NCI-H1417 (cell line): ENCODE results near the gene STYK1.
A peak's percentile ranks its signal among the peaks of the same experiment; 100 is the strongest.
"Not testable (repeated sequence)": the region's sequence is repeated elsewhere in the genome, so short reads cannot be mapped to it uniquely, and the experiment has no call there.

Experiments
- DNase-seq, 3 experiments: peaks; one replicate each; lab custom pipeline; 2025; lab: John Stamatoyannopoulos, UW

STYK1 gene

GRCh38 chr12:10689146-10689545 is 15.3 kb upstream of the STYK1 start:
- DNase-seq, result no peak

DNA sequence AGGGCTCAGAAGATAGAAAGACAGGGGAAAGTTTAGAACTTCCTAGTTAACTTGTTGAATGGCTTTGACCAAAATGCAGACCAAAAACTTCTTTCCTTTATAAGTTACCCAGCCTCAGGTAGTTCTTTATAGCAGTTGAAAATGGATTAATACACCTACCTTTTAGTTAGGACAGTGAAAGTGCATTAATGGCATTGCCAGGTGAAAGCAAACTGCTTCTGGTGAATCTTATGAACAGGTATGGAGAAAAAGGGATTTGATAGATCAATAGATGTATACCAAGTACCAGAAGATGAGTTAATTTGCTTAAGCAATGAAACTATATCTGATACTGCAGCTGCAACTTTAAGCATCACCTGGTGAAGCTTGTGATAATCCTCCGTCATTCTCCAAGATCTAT is 14.2 kb upstream of the STYK1 start:
- no peak for DNase-seq

DNA sequence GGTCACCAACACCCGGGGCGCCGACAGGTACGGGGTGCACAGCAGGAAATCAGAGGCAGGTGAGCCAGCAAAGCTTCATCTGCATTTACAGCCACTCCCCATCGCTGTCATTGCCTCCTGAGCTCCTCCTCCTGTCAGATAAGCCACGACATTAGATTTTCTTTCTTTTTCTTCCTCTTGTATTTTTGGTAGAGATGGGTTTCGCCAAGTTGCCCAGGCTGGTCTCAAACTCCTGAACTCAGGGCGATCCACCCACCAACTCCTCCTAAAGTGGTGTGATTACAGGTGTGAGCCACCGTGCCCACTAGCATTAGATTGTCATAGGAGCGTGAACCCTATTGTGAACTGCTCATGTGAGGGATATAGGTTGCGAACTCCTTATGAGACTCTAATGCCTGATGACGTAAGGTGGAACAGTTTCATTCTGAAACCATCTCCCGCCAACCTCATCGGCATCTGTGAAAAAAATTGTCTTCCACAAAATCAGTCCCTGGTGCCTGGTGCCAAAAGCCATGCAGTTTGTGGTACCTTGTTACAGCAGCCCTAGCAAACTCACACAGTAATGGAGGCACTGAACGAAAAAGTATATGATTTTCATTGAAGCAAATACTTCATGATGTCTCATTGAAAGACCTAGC is 1.5 kb downstream of the STYK1 start:
- DNase-seq, result no peak

DNA sequence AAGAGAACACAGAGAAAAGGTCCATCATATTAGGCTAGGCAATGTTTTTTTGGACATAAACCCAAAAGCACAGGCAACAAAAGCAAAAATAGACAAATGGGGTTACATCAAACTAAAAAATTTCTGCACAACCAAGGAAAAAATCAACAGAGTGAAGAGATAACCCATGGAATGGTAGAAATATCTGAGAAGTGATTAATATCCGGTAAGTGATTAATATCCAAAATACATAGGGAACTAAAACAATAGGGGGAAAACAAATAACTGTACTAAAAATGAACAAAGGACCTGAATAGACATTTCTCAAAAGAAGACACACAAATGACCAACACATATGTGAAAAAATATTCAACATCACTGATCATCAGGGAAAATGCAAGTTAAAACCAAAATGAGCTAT is 4.3 kb downstream of the STYK1 start:
- DNase-seq, result no peak

DNA sequence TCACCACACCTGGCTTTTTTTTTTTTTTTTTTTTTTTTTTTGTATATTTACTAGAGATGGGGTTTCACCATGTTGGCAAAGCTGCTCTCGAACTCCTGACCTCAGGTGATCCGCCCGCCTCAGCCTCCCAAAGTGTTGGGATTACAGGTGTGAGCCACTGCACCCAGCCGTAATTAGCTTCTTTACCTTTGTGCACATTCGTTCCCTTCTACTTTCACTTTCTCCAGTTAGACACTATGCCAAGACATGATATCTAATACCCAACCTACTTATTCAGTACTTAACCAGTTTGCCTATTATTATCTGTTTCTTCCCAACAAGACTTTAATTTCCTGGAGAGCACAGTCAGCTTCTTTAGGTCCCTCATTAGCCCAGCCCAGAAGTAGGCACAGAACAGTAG is 5.3 kb downstream of the STYK1 start:
- DNase-seq, result no peak

- no peak for DNase-seq
These were observed 6.3 kb downstream of the STYK1 start for GRCh38 chr12:10667581-10667980.

DNA sequence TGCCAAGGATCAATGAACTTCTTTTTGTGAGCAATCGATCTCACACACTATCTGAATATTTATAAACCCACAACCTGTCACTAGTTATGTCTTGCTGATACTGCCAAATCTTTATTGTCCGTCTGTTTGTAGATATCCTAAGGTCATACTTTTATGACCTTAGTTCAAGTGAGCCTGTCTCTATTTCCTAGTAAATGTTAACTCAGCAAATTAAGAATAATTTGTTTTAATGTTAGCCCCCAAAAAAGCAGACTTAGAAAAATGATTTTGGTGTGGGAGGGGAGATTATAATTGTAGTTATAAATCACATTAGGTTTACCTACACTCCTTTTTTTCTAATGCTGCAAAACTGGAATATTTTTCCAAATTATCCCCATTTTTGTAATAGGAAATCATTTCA is 9.4 kb downstream of the STYK1 start:
- no peak for DNase-seq

- no peak for DNase-seq
These were observed 10.0 kb downstream of the STYK1 start for GRCh38 chr12:10663869-10664268.

GRCh38 chr12:10661338-10661737 is 12.5 kb downstream of the STYK1 start:
- DNase-seq, result no peak

- no peak for DNase-seq
These were observed 19.8 kb downstream of the STYK1 start for GRCh38 chr12:10654003-10654402.

GRCh38 chr12:10652192-10652591 is 21.7 kb downstream of the STYK1 start:
- DNase-seq, result no peak

DNA sequence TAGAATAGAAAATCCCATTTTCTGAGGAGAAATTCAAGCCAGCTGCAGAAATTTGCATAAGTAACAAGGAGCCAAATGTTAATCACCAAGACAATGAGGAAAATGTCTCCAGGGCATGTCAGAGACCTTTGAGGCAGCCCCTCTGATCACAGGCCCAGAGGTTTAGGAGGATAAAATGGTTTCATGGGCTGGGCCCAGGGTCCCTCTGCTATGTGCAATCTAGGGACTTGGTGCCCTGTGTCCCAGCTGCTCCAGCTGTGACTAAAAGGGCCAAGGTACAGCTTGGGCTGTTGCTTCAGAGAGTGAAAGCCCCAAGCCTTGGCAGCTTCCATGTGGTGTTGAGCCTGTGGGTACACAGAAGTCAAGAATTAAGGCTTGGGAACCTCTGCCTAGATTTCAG is 27.3 kb downstream of the STYK1 start:
- DNase-seq, result not testable (repeated sequence)

DNA sequence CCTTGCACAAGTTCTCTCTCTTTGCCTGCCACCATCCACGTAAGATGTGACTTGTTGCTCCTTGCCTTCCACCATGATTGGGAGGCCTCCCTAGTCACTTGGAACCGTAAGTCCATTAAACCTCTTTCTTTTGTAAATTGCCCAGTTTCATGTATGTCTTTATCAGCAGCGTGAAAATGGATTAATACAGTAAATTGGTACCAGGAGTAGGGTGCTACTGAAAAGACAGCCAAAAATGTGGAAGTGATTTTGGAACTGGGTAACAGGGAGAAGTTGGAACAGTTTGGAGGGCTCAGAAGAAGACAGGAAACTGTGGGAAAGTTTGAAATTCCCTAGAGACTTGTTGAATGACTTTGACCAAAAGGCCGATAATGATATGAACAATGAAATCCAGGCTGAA is 27.9 kb downstream of the STYK1 start:
- DNase-seq, result no peak

DNA sequence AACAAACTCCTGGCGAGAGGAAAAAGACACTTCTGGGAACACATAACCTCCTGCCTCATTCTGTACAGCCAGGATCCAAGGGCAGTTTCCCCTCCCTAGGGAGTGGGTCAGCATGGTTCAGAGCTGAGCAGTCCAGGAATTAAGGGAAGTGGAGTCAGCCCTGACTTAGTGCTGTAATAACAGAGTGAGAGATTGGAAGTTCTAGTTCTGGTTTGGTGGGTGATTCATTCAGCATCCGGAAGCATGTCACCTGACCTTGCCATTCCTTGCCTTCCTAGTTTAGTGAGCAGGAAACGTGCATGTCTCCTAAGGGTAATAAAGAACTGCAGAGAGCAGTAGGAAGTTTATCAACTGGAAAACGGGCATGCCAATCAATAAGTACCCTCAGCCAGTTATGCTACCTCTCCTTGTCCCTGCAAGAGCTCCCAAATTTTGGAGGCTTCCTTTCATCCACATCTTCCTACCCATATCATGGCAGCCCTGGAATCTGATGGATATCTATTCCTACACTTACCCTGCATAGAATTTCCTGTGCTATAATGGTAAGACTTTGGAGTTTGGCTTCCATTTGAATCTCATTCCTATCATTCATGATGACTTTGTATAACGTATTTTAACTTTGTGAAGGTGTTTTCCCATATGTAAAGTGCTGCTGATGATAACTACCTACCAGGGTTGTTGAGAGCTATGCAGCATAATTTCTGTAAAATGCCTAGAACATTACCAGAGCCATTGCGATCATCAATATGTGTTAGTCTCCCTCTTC is 31.9 kb downstream of the STYK1 start:
- DNase-seq, result no peak

- DNase-seq, result no peak
These were observed 35.1 kb downstream of the STYK1 start for GRCh38 chr12:10638728-10639127.

- peak in 1 of 3 experiments; percentile 14 for DNase-seq
These were observed 37.2 kb downstream of the STYK1 start for GRCh38 chr12:10636611-10637010.

- DNase-seq, result no peak
These were observed 37.7 kb downstream of the STYK1 start for GRCh38 chr12:10636124-10636523.

GRCh38 chr12:10635306-10635705 is 38.5 kb downstream of the STYK1 start:
- DNase-seq, result no peak

DNA sequence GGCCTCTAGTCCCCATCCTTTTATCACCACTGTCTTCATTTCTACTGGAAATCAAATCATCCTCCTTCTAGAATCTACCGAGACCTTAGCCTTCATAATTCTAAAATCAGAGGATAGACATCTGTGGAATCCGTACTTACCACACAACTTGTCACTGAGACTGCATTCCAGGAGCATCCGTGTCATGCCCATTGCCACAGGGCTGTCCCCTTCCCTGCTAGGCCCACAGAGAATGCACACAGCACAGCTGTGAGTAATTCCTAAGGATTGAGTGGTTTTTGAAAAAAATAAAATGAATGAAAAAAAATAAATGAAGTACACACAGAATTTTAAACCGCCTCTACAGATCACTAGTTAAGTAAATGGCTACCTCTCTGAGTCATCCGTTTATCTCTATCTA is 39.4 kb downstream of the STYK1 start:
- DNase-seq, result no peak

GRCh38 chr12:10633541-10633940 is 40.3 kb downstream of the STYK1 start:
- no peak for DNase-seq

- no peak for DNase-seq
These were observed 41.6 kb downstream of the STYK1 start for GRCh38 chr12:10632226-10632625.

DNA sequence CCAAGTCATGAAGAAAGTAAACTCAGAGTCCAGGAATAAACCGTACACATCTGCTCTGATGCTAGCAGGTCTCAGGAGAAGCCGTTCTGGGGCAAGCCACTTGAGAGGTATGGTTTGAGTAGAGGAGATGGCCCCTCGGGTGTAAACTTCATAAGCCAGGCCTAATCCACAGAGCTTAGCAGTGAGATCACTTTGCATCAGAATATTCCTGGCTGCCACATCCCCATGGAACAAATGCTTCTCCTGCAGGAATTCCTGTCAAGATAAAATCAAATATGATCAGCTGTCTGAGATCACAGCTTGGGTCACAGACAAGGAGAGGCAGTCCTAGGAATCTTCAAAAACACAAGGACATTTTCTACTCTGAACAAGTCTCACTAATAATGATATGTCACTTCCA is 49.2 kb downstream of the STYK1 start:
- no peak for DNase-seq

GRCh38 chr12:10623131-10623530 is 50.7 kb downstream of the STYK1 start:
- no peak for DNase-seq

- DNase-seq, result no peak
These were observed 52.6 kb downstream of the STYK1 start for GRCh38 chr12:10621278-10621677.
